Stimulated activated naive CD8-positive, alpha-beta T cell treated with anti-CD3 and anti-CD28 coated beads, Interleukin-15, Interleukin-2, amounts not matched to agents 100 ng/mL and 50 ng/mL, for 24 hours (primary cell): Measurements from ENCODE around the gene SEZ6.

Experiments used
- H3K27ac Mint-ChIP-seq: one replicate; pipeline ENCODE4 v1.8.0; 2021; ENCODE audit warnings: mild to moderate bottlenecking, mixed read lengths
- H3K27me3 Mint-ChIP-seq: one replicate; pipeline ENCODE4 v1.8.0; 2021; ENCODE audit warnings: mixed read lengths
- H3K36me3 Mint-ChIP-seq: one replicate; pipeline ENCODE4 v1.8.0; 2021; ENCODE audit warnings: low read depth, mixed read lengths
- H3K4me1 Mint-ChIP-seq: one replicate; pipeline ENCODE4 v1.8.0; 2021; ENCODE audit warnings: low read depth, mixed read lengths
- H3K4me3 Mint-ChIP-seq: one replicate; pipeline ENCODE4 v1.8.0; 2021; ENCODE audit warnings: mild to moderate bottlenecking, mixed read lengths
- H3K9me3 Mint-ChIP-seq: one replicate; pipeline ENCODE4 v1.8.0; 2021; ENCODE audit warnings: mixed read lengths

Gene SEZ6

DNA sequence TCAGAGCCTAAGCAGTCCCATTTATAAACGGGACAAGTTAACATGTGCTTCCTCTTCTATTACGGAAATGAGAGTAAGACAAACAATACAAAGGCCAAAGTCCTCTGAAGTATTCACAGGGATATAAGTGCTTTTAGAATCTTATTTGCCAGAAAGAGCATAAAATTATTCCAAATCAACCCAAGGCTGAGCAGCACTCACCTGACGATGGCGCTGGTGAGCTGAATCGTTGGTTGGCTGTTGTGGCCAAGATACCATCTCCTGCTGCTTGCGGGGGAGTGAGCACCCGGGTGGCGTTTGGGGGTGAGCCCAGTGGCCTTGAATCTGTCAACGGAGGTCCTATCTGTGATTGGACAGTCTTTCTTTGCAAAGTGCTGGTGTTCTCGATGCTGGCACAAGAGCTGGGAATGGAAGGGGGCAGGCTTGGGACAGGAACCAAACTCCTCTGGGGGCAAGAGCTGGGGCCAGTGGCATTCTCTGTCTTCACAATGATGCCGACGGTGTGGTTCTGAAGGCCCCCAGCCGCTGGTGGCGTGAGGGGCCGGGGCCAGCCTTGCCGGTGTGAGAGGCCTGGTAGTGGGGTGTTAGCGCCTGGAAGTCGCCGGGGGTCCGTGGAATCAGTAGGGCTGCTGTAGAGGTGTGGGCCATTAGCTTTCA lies 93.4 kb downstream of the SEZ6 start:
- Mint-ChIP-seq H3K27me3 (no peaks in the 10 kb centered on the region), H3K36me3 (peaks cover 86% of the 10 kb centered on the region), H3K4me3 (no peak overlapping the region), H3K27ac (no peak overlapping the region), H3K9me3 (peaks cover 8% of the 10 kb centered on the region), H3K4me1 (peaks cover 9% of the 10 kb centered on the region)

DNA sequence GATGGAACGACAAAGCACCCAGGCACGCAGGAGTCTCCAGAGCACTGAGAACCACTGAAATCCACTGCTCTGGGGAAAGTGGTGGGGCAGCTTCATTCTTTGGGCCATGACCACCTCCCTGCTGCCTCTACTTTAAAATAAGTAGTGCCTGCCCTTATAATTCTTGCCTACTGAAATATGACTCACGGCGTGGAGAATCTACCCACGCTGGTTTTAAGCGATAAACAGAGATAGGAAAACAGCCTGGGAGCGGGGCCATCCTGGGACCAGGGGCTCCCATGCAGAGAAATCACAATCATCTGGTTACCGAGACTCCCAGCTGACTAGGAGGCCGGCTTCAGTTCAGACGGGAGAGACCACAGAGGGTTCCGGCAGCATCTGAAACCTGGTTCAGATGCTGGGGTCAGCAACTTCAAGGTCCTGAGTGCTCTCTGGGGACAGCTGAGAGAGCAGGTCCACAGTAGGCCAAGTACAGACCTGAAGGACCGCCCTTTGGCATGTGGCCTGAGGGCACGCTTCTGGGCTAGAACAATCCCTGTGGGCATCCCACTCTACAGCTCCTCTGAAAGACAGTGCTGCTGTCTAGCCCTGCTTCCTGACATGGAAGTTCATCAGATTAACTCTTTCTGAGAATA lies 94.3 kb downstream of the SEZ6 start:
- Mint-ChIP-seq H3K4me1 (peaks cover 9% of the 10 kb centered on the region), H3K4me3 (no peak overlapping the region), H3K36me3 (peaks cover 86% of the 10 kb centered on the region), H3K27ac (no peak overlapping the region), H3K9me3 (peaks cover 8% of the 10 kb centered on the region), H3K27me3 (no peaks in the 10 kb centered on the region)

DNA sequence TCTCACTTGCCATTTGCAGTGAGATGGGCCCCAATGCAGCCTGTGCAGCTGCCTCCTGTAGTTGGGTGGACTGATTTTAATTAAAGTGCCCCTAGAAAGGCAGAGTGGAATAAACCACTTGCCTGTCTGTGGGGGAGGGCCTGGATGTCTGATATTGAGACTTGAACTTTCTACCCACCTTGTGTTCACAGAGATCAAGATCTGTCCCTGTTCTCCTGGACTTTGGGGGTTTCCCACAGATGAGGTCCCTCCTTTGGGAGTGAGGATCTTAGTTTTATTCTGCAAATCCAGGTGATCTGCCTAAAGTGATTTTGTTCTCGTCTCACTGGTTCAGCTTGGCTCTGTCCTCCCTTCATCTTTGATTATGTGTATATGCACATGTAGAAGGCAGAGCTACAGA lies 95.3 kb downstream of the SEZ6 start:
- H3K4me1 Mint-ChIP-seq = peaks cover 9% of the 10 kb centered on the region
- no peaks in the 10 kb centered on the region for H3K27me3 Mint-ChIP-seq
- no peak overlapping the region for H3K27ac Mint-ChIP-seq
- no peak overlapping the region for H3K4me3 Mint-ChIP-seq
- H3K9me3 Mint-ChIP-seq = peaks cover 8% of the 10 kb centered on the region
- H3K36me3 Mint-ChIP-seq = peaks cover 82% of the 10 kb centered on the region

DNA sequence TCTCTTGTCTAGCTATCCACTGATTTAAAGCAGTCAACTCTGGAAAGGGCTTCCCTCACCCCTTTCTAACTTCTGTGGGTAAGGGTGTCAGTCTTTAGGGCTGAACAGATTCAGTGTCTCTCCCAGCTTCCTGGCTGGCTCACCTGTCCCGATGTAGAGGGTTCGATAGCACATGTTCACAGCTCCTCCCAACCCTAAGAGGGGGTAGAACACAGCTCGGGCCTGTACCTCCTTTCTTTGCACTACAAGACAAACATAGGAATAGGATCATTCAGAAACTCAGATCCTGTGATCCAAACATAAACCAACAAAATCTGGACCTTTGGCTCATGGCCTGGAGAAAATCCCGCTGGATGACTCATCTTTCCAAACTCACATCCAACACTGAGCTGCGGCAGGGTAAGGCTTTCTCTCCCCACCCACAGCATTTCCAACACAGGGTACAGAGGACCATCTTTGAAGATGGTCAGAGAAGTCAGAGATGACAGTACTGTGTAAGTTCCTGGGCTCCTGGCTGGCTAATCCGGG lies 97.1 kb downstream of the SEZ6 start:
- Mint-ChIP-seq H3K27ac (peak overlapping the region; percentile 61), H3K4me1 (no peaks in the 10 kb centered on the region), H3K36me3 (peaks cover 71% of the 10 kb centered on the region), H3K4me3 (no peak overlapping the region), H3K9me3 (no peaks in the 10 kb centered on the region), H3K27me3 (no peaks in the 10 kb centered on the region)

DNA sequence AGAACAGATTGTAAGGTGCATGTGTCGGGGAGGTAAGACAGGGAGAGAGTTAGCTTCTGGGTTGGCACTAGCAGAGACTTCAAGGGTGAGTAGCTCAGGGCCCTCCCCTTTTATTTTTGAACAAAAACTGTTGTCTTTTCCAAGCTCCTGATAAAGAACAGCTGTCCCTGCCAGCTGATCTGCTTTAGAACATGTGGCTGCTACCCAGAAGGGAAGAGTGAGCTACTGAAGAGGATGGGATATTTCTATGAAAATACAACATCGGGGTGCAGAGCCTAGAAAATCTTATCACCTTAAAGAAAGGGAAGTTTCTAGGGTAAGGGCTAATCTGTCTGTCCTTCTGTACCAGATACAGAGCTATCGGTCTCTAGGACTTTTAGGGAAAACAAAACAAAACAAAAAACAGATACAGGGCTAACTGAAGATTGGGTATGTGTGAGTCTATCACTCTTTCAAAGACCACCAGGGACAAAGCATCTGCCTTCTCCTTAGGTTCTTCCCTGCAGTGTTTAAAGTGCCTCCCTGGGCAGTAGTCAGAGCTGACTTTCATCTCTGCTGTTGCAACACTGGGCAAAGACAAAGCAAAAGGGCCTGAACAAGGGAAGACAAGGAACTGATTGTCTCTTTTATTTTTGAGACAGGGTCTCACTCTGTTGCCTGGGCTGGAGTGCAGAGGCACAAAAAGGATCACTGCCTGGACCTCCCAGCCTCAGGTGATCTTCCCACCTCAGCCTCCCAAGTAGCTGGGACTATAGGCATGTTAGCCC lies 97.9 kb downstream of the SEZ6 start:
- H3K36me3 Mint-ChIP-seq = peaks cover 65% of the 10 kb centered on the region
- H3K9me3 Mint-ChIP-seq = no peaks in the 10 kb centered on the region
- H3K27ac Mint-ChIP-seq = peak overlapping the region; percentile 26
- no peak overlapping the region for H3K4me3 Mint-ChIP-seq
- no peaks in the 10 kb centered on the region for H3K27me3 Mint-ChIP-seq
- no peaks in the 10 kb centered on the region for H3K4me1 Mint-ChIP-seq

DNA sequence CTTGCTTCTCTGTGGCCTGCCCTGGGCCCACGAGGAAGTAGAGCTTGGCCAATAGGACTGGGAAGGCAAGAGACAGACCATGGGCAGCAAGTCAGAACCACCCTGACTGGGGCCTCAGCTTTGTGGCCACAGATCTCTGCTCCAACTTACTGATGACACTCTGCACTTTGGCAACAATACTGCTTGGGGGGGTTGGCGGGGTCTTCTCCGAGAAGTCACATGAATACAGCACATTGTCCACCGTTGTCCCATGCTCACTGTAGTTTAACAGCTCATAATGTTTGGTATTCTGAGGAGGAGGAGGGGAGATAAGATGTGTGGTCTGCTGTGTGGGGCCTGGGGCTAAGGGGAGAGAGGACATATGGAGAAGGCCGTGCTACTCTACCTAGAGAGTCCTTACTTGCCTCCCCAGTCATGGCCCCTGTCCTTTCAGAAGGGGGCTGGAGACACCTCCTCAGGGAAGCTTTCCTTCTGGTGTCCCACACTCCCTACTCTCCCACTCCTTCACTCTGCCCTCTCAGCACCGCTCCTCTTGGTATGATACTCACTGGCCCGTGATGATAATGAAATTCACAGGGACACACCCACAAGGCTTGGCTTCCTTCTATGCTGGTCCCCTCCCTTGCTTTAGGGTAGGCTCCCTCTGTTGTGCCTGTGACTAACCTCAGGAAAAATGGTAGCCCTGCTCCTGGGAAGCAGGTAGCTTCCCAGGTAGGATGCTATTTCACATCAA lies 99.0 kb downstream of the SEZ6 start:
- H3K4me1 Mint-ChIP-seq = peaks cover 5% of the 10 kb centered on the region
- H3K9me3 Mint-ChIP-seq = no peaks in the 10 kb centered on the region
- H3K36me3 Mint-ChIP-seq = peaks cover 58% of the 10 kb centered on the region
- H3K27ac Mint-ChIP-seq = peak overlapping the region; percentile 11
- H3K27me3 Mint-ChIP-seq = no peaks in the 10 kb centered on the region
- H3K4me3 Mint-ChIP-seq = no peak overlapping the region

DNA sequence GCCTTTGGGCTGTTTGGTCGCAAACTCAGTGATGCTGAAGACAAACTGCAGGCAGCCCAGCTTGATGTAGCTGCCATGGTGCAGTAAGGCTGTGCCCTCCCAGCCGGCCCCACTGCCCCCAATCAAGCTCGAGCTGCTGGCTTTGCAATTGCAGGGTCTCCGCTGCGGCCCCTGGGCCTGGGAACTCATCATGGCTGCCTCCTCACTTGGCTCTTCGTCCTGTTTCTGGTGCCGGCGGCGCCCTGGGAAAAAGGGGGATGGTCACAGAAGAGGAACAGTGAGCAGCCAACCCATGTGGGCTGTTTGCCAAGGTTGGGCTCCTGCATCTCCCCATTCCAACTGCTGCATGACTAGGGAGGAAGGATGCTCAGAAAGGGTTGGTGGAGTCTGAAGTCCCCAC lies 99.6 kb downstream of the SEZ6 start:
- Mint-ChIP-seq H3K4me1 (peaks cover 11% of the 10 kb centered on the region), H3K27me3 (no peaks in the 10 kb centered on the region), H3K27ac (no peak overlapping the region), H3K9me3 (no peaks in the 10 kb centered on the region), H3K36me3 (peaks cover 55% of the 10 kb centered on the region), H3K4me3 (no peak overlapping the region)
